Natural killer cell (primary cell): ENCODE measurements around the gene CFAP61. TPM values are rescaled to one million over a fixed set of nuclear protein-coding genes. Genes with fewer than 3 reads are reported as not detected.
A peak's percentile ranks its signal among the peaks of the same experiment; 100 is the strongest.

ENCODE experiments used
- ATAC-seq, 3 donors: fragments of 150-1000 bp in 2 of 3; fragments of 200-7000 bp in 1 of 3; cut with Tn5 transposase; 1 replicate in 1 of 3; 2 replicates in 2 of 3; pipeline ENCODE4 v1.10.0; 2021; ENCODE audit warnings: mild to moderate bottlenecking in 2 of 3, moderate library complexity in 2 of 3
- DNase-seq, 2 donors: peaks; one replicate each; pipeline versions ENCODE4 v3.0.0 to v3.0.0-alpha.2; 2013 to 2021; ENCODE audit warnings: mixed read lengths in 1 of 2
- H3K27ac ChIP-seq: one replicate; pipeline ENCODE4 v1.5.1; 2013; ENCODE audit warnings: mild to moderate bottlenecking, low read length
- H3K27me3 ChIP-seq: one replicate; pipeline ENCODE4 v1.6.1; 2013; ENCODE audit warnings: low read length; ENCODE audit not compliant: control insufficient read depth, insufficient read depth
- H3K36me3 ChIP-seq: one replicate; pipeline ENCODE4 v1.6.1; 2013; ENCODE audit warnings: low read length; ENCODE audit not compliant: control insufficient read depth, insufficient read depth
- H3K4me1 ChIP-seq: one replicate; pipeline ENCODE4 v1.6.1; 2013; ENCODE audit warnings: low read length; ENCODE audit not compliant: control insufficient read depth, insufficient read depth
- H3K4me3 ChIP-seq: one replicate; pipeline ENCODE4 v1.5.1; 2013; ENCODE audit warnings: low read length
- H3K9me3 ChIP-seq: one replicate; pipeline ENCODE4 v1.6.1; 2013; ENCODE audit warnings: low read length; ENCODE audit not compliant: control insufficient read depth, insufficient read depth
- H3K27ac Mint-ChIP-seq, 2 donors: one replicate each; pipeline ENCODE4 v1.8.0; 2022; ENCODE audit warnings: mild to moderate bottlenecking in 2 of 2, mixed read lengths in 2 of 2, moderate library complexity in 1 of 2
- H3K27me3 Mint-ChIP-seq, 2 donors: one replicate each; pipeline ENCODE4 v1.8.0; 2022; ENCODE audit warnings: low read depth in 2 of 2, mixed read lengths in 2 of 2
- H3K36me3 Mint-ChIP-seq: one replicate; pipeline ENCODE4 v1.8.0; 2022; ENCODE audit warnings: mixed read lengths
- H3K4me1 Mint-ChIP-seq, 2 donors: one replicate each; pipeline ENCODE4 v1.8.0; 2022; ENCODE audit warnings: mixed read lengths in 2 of 2
- H3K4me3 Mint-ChIP-seq: one replicate; pipeline ENCODE4 v1.8.0; 2022; ENCODE audit warnings: mild to moderate bottlenecking, moderate library complexity, mixed read lengths
- H3K9me3 Mint-ChIP-seq, 2 donors: one replicate each; pipeline ENCODE4 v1.8.0; 2022; ENCODE audit warnings: mixed read lengths in 2 of 2
- CTCF ChIP-seq: fragments of 200-600 bp; IDR thresholded peaks from one replicate; pipeline ENCODE4 v1.8.0; 2022; ENCODE audit warnings: antibody characterized with exemption
- WGBS: methylation state at CpG from one replicate; pipeline ENCODE4 v1.1.7; 2013; ENCODE audit warnings: missing lambda C conversion rate; ENCODE audit not compliant: insufficient coverage; 5-methylcytosine and 5-hydroxymethylcytosine counted together
- intact Hi-C: fragments of 100-400 bp; cut with micrococcal nuclease; formaldehyde crosslinking; loops from one replicate; pipeline ENCODE4 v1.14.2; 2022
- total RNA-seq, 4 donors: library from RNA; stranded (reverse); fragments of 120-200 nt in 1 of 4; gene quantifications; one replicate each; pipeline versions ENCODE4 v1.2.3 to v1.2.4, GENCODE V29; 2013 to 2022

The CFAP61 gene
- total RNA-seq, 3 donors from 2014 or later (not counting 1 experiment from before 2014, with no cell fraction given), result 1.0 to 2.1 (median 1.3) TPM

GRCh38 chr20:20204256-20204655, 151.9 kb downstream of the CFAP61 start:
- no peak for TF ChIP-seq CTCF
- DNase-seq, result no peak
- Histone ChIP-seq H3K27ac (no peak overlapping the region), H3K4me3 (no peak overlapping the region), H3K4me1 (peaks cover 22% of the 10 kb centered on the region), H3K27me3 (no peaks in the 10 kb centered on the region), H3K9me3 (no peaks in the 10 kb centered on the region), H3K36me3 (no peaks in the 10 kb centered on the region)
- intact Hi-C loops, result no loop called here
- H3K9me3 Mint-ChIP-seq, result no peaks in the 10 kb centered on the region
- peaks cover 52 to 56% of the 10 kb centered on the region in 2 donors for H3K4me1 Mint-ChIP-seq
- ATAC-seq, result no peak
- H3K27me3 Mint-ChIP-seq, result no peaks in the 10 kb centered on the region
- no peaks in the 10 kb centered on the region for H3K36me3 Mint-ChIP-seq
- H3K4me3 Mint-ChIP-seq, result no peak overlapping the region
- 87% methylated on average over 1 of the region's 2 CpGs for whole genome bisulfite sequencing
- peak overlapping the region; percentile 58 to 92 for H3K27ac Mint-ChIP-seq

GRCh38 chr20:20205141-20205861, 153.0 kb downstream of the CFAP61 start:
- H3K9me3 ChIP-seq, result no peaks in the 10 kb centered on the region
- no peak overlapping the region for H3K27ac ChIP-seq
- Mint-ChIP-seq H3K9me3 (no peaks in the 10 kb centered on the region), H3K4me3 (no peak overlapping the region), H3K36me3 (no peaks in the 10 kb centered on the region), H3K4me1 (peaks cover 56 to 62% of the 10 kb centered on the region in 2 donors), H3K27ac (peak overlapping the region; percentile 92 to 93), H3K27me3 (no peaks in the 10 kb centered on the region)
- DNase-seq, result no peak
- TF ChIP-seq CTCF, result no peak
- H3K4me1 ChIP-seq, result peaks cover 22% of the 10 kb centered on the region
- no peak overlapping the region for H3K4me3 ChIP-seq
- intact Hi-C loops, result no loop called here
- H3K27me3 ChIP-seq, result no peaks in the 10 kb centered on the region
- WGBS, result 82% methylated on average over 2 of the region's 2 CpGs
- no peaks in the 10 kb centered on the region for H3K36me3 ChIP-seq
- ATAC-seq, result no peak

GRCh38 chr20:20205862-20206236, 153.5 kb downstream of the CFAP61 start:
- Mint-ChIP-seq H3K27me3 (no peaks in the 10 kb centered on the region), H3K9me3 (no peaks in the 10 kb centered on the region), H3K4me3 (peak overlapping the region; percentile 18), H3K4me1 (peaks cover 59 to 63% of the 10 kb centered on the region in 2 donors), H3K27ac (peak overlapping the region; percentile 92 to 93), H3K36me3 (no peaks in the 10 kb centered on the region)
- Histone ChIP-seq H3K4me3 (no peak overlapping the region), H3K27ac (no peak overlapping the region), H3K27me3 (no peaks in the 10 kb centered on the region), H3K9me3 (no peaks in the 10 kb centered on the region), H3K4me1 (peaks cover 22% of the 10 kb centered on the region), H3K36me3 (no peaks in the 10 kb centered on the region)
- DNase-seq (no peak), ATAC-seq (no peak)
- WGBS, result 88% methylated on average over 1 of the region's 1 CpG
- TF ChIP-seq CTCF, result no peak
- intact Hi-C loops, result loop anchor here (2.0 kb wide), 1 partner anchor 25 kb away; no protein-coding TSS in a partner anchor
